Measurements from ENCODE around the gene AIM2. TPM values are rescaled to one million over a fixed set of nuclear protein-coding genes. Genes with fewer than 3 reads are reported as not detected.
"Not testable (repeated sequence)": the region's sequence is repeated elsewhere in the genome, so short reads cannot be mapped to it uniquely, and the experiment has no call there.

AIM2 gene
- total RNA-seq, 6 donors from 2014 or later: 0.80 to 5.5 (median 2.7) TPM; not detected in 1

DNA sequence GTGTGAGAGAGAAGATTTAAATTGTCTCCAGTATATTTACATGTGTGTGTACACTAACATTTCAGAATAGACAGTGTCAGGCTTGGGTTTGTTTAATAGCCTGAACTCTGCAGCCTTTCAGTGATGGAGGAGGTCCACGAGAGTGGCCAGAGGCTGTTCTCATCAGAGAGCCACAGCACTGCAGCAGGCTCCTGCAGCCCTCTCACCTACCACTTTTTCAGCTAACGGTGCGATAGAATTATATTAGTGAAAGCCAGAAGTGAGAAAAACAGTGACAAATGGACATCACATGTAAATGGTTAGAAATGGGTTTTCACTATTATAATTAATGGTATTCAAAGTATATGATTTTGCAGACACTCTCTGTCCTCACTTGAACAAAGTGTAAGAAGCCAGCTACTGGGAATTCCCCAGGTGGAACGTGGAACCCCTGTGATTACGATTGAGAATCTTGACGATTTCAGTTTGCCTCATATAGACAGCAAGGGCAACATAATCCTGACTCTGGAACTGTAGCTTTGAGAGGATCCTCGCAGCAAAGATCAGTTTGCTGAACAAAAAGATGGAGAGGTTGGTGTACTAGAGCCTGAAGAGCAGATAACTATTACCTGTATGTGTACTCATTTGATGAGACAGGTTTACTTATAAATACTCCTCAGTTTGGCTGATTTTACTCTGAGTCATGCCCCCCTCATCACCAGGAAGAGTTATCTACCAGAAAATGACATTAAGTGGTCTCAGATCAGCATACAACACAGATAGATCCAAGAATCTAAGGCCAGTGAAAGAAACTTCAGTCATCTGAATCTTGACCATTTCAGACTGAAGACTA, 35.5 kb downstream of the AIM2 start:
- TF ChIP-seq POLR2AphosphoS5 (IDR thresholded peaks at IDR 0.05) (no peak), POLR2A (IDR thresholded peaks at IDR 0.05) (no peak), EP300 (IDR thresholded peaks at IDR 0.05) (no peak)
- TF ChIP-seq, protein P1, sequence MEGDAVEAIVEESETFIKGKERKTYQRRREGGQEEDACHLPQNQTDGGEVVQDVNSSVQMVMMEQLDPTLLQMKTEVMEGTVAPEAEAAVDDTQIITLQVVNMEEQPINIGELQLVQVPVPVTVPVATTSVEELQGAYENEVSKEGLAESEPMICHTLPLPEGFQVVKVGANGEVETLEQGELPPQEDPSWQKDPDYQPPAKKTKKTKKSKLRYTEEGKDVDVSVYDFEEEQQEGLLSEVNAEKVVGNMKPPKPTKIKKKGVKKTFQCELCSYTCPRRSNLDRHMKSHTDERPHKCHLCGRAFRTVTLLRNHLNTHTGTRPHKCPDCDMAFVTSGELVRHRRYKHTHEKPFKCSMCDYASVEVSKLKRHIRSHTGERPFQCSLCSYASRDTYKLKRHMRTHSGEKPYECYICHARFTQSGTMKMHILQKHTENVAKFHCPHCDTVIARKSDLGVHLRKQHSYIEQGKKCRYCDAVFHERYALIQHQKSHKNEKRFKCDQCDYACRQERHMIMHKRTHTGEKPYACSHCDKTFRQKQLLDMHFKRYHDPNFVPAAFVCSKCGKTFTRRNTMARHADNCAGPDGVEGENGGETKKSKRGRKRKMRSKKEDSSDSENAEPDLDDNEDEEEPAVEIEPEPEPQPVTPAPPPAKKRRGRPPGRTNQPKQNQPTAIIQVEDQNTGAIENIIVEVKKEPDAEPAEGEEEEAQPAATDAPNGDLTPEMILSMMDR (IDR thresholded peaks at IDR 0.05): no peak
- 90 to 92% methylated on average over 7 of the region's 7 CpGs for WGBS, 2 donors
- H3K9me3 ChIP-seq: no peaks in the 10 kb centered on the region
- no peaks in the 10 kb centered on the region for H3K27me3 ChIP-seq
- H3K27ac ChIP-seq: no peak overlapping the region
- H3K36me3 ChIP-seq: peaks cover 19 to 90% (median 50%) of the 10 kb centered on the region in 4 donors
- DNase-seq (no peak), ATAC-seq (ENCODE audit: low FRiP score in 2 of 2) (no peak)
- no peak overlapping the region for H3K4me3 ChIP-seq
- H3K4me1 ChIP-seq: no peaks in the 10 kb centered on the region

DNA sequence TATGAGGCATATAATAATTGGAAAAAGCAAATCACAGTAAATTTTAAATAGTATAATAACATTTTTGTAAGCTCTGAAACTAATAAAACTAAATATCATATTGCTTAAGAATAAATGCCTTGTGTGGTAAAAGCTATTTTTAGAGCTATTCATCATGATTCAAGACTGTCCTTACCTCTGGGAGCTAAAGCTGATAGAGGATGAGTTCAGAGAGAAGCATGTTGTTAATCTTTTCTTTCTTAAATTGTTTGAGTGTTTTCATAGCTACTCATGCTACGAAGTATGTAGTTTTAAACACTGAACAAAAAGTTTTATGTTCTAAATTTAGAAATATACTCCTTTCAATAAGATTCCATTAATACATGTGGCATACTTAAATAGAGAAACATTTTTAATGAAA, 36.4 kb downstream of the AIM2 start:
- no peak overlapping the region for H3K27ac ChIP-seq
- H3K4me3 ChIP-seq: no peak overlapping the region
- H3K27me3 ChIP-seq: no peaks in the 10 kb centered on the region
- H3K9me3 ChIP-seq: no peaks in the 10 kb centered on the region
- no peak for TF ChIP-seq POLR2A (IDR thresholded peaks at IDR 0.05)
- no peak for TF ChIP-seq POLR2AphosphoS5 (IDR thresholded peaks at IDR 0.05)
- TF ChIP-seq, protein P1 (IDR thresholded peaks at IDR 0.05): no peak
- no peak for TF ChIP-seq EP300 (IDR thresholded peaks at IDR 0.05)
- H3K4me1 ChIP-seq: no peaks in the 10 kb centered on the region
- DNase-seq: no peak
- WGBS, 2 donors: 89% methylated on average over 1 of the region's 1 CpG
- ATAC-seq (ENCODE audit: low FRiP score in 2 of 2): no peak
- peaks cover 12 to 91% (median 47%) of the 10 kb centered on the region in 4 donors for H3K36me3 ChIP-seq

- 67 to 77% methylated on average over 3 of the region's 3 CpGs for WGBS, 2 donors
- DNase-seq (no peak), ATAC-seq (ENCODE audit: low FRiP score in 2 of 2) (no peak)
- Histone ChIP-seq H3K36me3 (peaks cover 18 to 69% (median 43%) of the 10 kb centered on the region in 4 donors), H3K4me3 (no peak overlapping the region), H3K9me3 (peaks cover 0 to 4% (median 0%) of the 10 kb centered on the region in 4 donors), H3K27me3 (no peaks in the 10 kb centered on the region), H3K27ac (no peak overlapping the region), H3K4me1 (peaks cover 9 to 24% (median 11%) of the 10 kb centered on the region in 4 donors)
- TF ChIP-seq EP300 (IDR thresholded peaks at IDR 0.05): no peak
- TF ChIP-seq POLR2A (IDR thresholded peaks at IDR 0.05): no peak
- TF ChIP-seq POLR2AphosphoS5 (IDR thresholded peaks at IDR 0.05): no peak
- TF ChIP-seq, protein P1 (IDR thresholded peaks at IDR 0.05): no peak
Measured at GRCh38 chr1:159030877-159031447, 45.6 kb downstream of the AIM2 start.

GRCh38 chr1:159030311-159030710, 46.3 kb downstream of the AIM2 start:
- no peak for DNase-seq
- WGBS, 2 donors: 100% methylated on average over 1 of the region's 1 CpG
- no peak overlapping the region for H3K4me3 ChIP-seq
- TF ChIP-seq POLR2AphosphoS5 (IDR thresholded peaks at IDR 0.05): no peak
- TF ChIP-seq, protein P1 (IDR thresholded peaks at IDR 0.05): no peak
- no peak for TF ChIP-seq EP300 (IDR thresholded peaks at IDR 0.05)
- no peak for TF ChIP-seq POLR2A (IDR thresholded peaks at IDR 0.05)
- H3K27me3 ChIP-seq: no peaks in the 10 kb centered on the region
- peaks cover 18 to 62% (median 38%) of the 10 kb centered on the region in 4 donors for H3K36me3 ChIP-seq
- peaks cover 11 to 24% (median 12%) of the 10 kb centered on the region in 4 donors for H3K4me1 ChIP-seq
- ATAC-seq (ENCODE audit: low FRiP score in 2 of 2): no peak
- H3K9me3 ChIP-seq: peaks cover 0 to 4% (median 0%) of the 10 kb centered on the region in 4 donors
- no peak overlapping the region for H3K27ac ChIP-seq

- H3K27ac ChIP-seq; H3K27me3 ChIP-seq; ATAC-seq (ENCODE audit: low FRiP score in 2 of 2); H3K4me3 ChIP-seq; H3K9me3 ChIP-seq; DNase-seq: not testable (repeated sequence)
- Histone ChIP-seq H3K4me1 (peaks cover 16 to 37% (median 21%) of the 10 kb centered on the region in 4 donors), H3K36me3 (peaks cover 0 to 60% (median 11%) of the 10 kb centered on the region in 4 donors)
- 59 to 75% methylated on average over 2 of the region's 2 CpGs for WGBS, 2 donors
Measured at GRCh38 chr1:159026841-159027240, 49.7 kb downstream of the AIM2 start.

All from upper lobe of left lung (tissue), 6 donors.